K562 (cell line): Measurements from ENCODE around the gene KMO. TPM values are rescaled to one million over a fixed set of nuclear protein-coding genes. Genes with fewer than 3 reads are reported as not detected.

ENCODE experiments used
- ATAC-seq: fragments of 200-7000 bp; cut with Tn5 transposase; 3 replicates; pipeline ENCODE4 v1.9.1; 2020; ENCODE audit warnings: moderate library complexity
- BruUV-seq: library from RNA; stranded (reverse); fragments of 400-500 nt; replicated peaks from 2 replicates; lab custom pipeline; 2021; lab: Mats Ljungman, UMichigan
- CTCF ChIA-PET: fragments of 300-600 bp; formaldehyde crosslinking; extraction: SDS; loops from one replicate; lab custom pipeline; 2021; ENCODE audit warnings: low intra/inter-chr PET ratio; lab: Yijun Ruan, JAX
- POLR2A ChIA-PET: fragments of 300-600, 350-650 bp; sonication (Branson Sonifier 250); formaldehyde crosslinking; extraction: SDS; loops from one replicate; lab custom pipeline; 2021; ENCODE audit warnings: antibody characterized with exemption, inconsistent platforms; lab: Yijun Ruan, JAX
- DNase-seq, 4 experiments: peaks; one replicate each; pipeline versions ENCODE4 v3.0.0 to v3.0.0-alpha.2; 2011 to 2018; ENCODE audit warnings: low spot score in 3 of 4, mixed read lengths in 3 of 4; ENCODE audit errors: extremely low read depth in 1 of 4
- FAIRE-seq: peaks from 2 replicates; lab custom pipeline; 2011; peaks lifted over from hg19 to GRCh38; lab: Jason Lieb, UNC
- H2AFZ ChIP-seq: 2 replicates; pipeline ENCODE4 v1.6.0; 2011; ENCODE audit warnings: low read depth, low read length, control low read depth, inconsistent platforms
- H3K27ac ChIP-seq: fragments of 200-600 bp; 3 replicates; pipeline ENCODE4 v1.8.0; 2011; ENCODE audit warnings: low read depth, mild to moderate bottlenecking, control low read depth, inconsistent platforms, low read length, moderate library complexity, mixed read lengths; ENCODE audit errors: extremely low read depth
- H3K27me3 ChIP-seq, 2 experiments: fragments of 300-600 bp in 1 of 2; 2 replicates in 1 of 2; 3 replicates in 1 of 2; pipeline versions ENCODE4 v1.6.0 to v1.8.0; 2011; ENCODE audit warnings: inconsistent platforms in 2 of 2, low read length in 2 of 2, mild to moderate bottlenecking in 1 of 2, mixed read lengths in 1 of 2, moderate library complexity in 1 of 2; ENCODE audit not compliant: control insufficient read depth in 2 of 2, insufficient read depth in 2 of 2
- H3K36me3 ChIP-seq: fragments of 300-600 bp; 3 replicates; pipeline ENCODE4 v1.8.0; 2011; ENCODE audit warnings: mild to moderate bottlenecking, low read length, inconsistent platforms; ENCODE audit not compliant: control insufficient read depth, insufficient read depth
- H3K4me1 ChIP-seq, 2 experiments: fragments of 200-600 bp in 1 of 2; replicated peaks in 1 of 2; 2 replicates in 1 of 2; 3 replicates in 1 of 2; pipeline versions ENCODE4 v1.5.1 to v1.8.0; 2011; ENCODE audit warnings: inconsistent platforms in 2 of 2, low read length in 2 of 2, mild to moderate bottlenecking in 1 of 2, mixed read lengths in 1 of 2, moderate library complexity in 1 of 2; ENCODE audit not compliant: control insufficient read depth in 2 of 2, insufficient read depth in 2 of 2
- H3K4me2 ChIP-seq: 2 replicates; pipeline ENCODE4 v1.6.1; 2011; ENCODE audit warnings: low read length, control low read depth, inconsistent platforms, mixed read lengths; ENCODE audit not compliant: insufficient read depth
- H3K4me3 ChIP-seq: fragments of 200-600 bp; sonication (generic), shearing (Covaris generic); 2 replicates; pipeline ENCODE4 v1.5.1; 2016; ENCODE audit warnings: control low read depth, inconsistent platforms
- H3K79me2 ChIP-seq: fragments of 200-600 bp; 3 replicates; pipeline ENCODE4 v1.8.0; 2011; ENCODE audit warnings: low read length, inconsistent platforms; ENCODE audit not compliant: control insufficient read depth, insufficient read depth
- H3K9ac ChIP-seq, 2 experiments: 2 replicates each; pipeline versions ENCODE4 v1.6.0 to v1.6.1; 2011; ENCODE audit warnings: low read depth in 2 of 2, low read length in 2 of 2, control low read depth in 1 of 2, inconsistent platforms in 1 of 2, mild to moderate bottlenecking in 1 of 2, mixed read lengths in 1 of 2; ENCODE audit not compliant: insufficient read depth in 1 of 2
- H3K9me1 ChIP-seq: one replicate; pipeline ENCODE4 v1.6.0; 2011; ENCODE audit warnings: inconsistent platforms, mild to moderate bottlenecking, low read length, moderate library complexity; ENCODE audit not compliant: control insufficient read depth, insufficient read depth
- H3K9me3 ChIP-seq: replicated peaks from 2 replicates; pipeline ENCODE4 v1.5.1; 2011; ENCODE audit warnings: low read depth, low read length, inconsistent platforms; ENCODE audit not compliant: control insufficient read depth, insufficient read depth
- H4K20me1 ChIP-seq: replicated peaks from 2 replicates; pipeline ENCODE4 v1.6.1; 2011; ENCODE audit warnings: low read length, inconsistent platforms, mixed read lengths; ENCODE audit not compliant: control insufficient read depth, insufficient read depth
- MGA ChIP-seq: fragments of 450-650 bp; IDR thresholded peaks from 2 replicates; pipeline ENCODE4 v1.6.1; 2016; ENCODE audit warnings: mild to moderate bottlenecking, moderate library complexity
- U2AF1 ChIP-seq: fragments of 200-400 bp; formaldehyde crosslinking; optimal IDR thresholded peaks from 2 replicates; pipeline ENCODE3; 2017; ENCODE audit warnings: mild to moderate bottlenecking, low read depth, low read length, moderate library complexity
- WGBS: fragments of 100-300 bp; shearing (Covaris generic); methylation state at CpG from one replicate; pipeline ENCODE4 v1.1.6; 2016; ENCODE audit warnings: low coverage, mixed read lengths; ENCODE audit not compliant: insufficient coverage; ENCODE audit errors: missing lambda C conversion rate; 5-methylcytosine and 5-hydroxymethylcytosine counted together
- in situ Hi-C: fragments of 300-500 bp; cut with MboI; formaldehyde crosslinking; loops from 4 replicates; pipeline ENCODE4 v1.15.0; 2018; ENCODE audit warnings: inconsistent platforms, mixed read lengths
- intact Hi-C: fragments of 100-400 bp; cut with micrococcal nuclease; formaldehyde crosslinking; loops from 2 replicates; pipeline ENCODE4 v1.14.2; 2022
- polyA plus RNA-seq, 8 experiments: library from polyadenylated mRNA; depleted of rRNA in 4 of 8; stranded (reverse) in 5 of 8; unstranded in 3 of 8; fragments of >200 nt; fragmentation: Nextera tagmentation in 2 of 8; fragmentation: Illumina TruSeq in 1 of 8; extraction: Ambion mirVana in 2 of 8; extraction: Trizol in 1 of 8; gene quantifications; 2 replicates each; pipeline versions ENCODE4 v1.2.1 to v1.2.3, GENCODE V29; 2011 to 2014; ENCODE audit warnings: inconsistent platforms in 1 of 8, missing spikeins in 1 of 8
- total RNA-seq, 7 experiments: library from RNA; depleted of rRNA in 6 of 7; stranded (reverse); fragments of >200 nt in 6 of 7; fragmentation: Illumina TruSeq in 2 of 7; extraction: Trizol in 2 of 7; gene quantifications; 2 replicates each; pipeline versions ENCODE4 v1.2.1 to v1.2.3, GENCODE V29; 2011 to 2021; ENCODE audit warnings: low replicate concordance in 1 of 7

KMO gene
- total and polyA plus RNA-seq, 9 of the 15 experiments (the other 6 are each of a cell fraction or from before 2014, with no cell fraction given) = 0.01 to 0.11 (median 0.01) TPM; not detected in 6

- Histone ChIP-seq H3K4me2 (no peak overlapping the region), H4K20me1 (no peaks in the 10 kb centered on the region), H3K9me1 (no peaks in the 10 kb centered on the region), H2AFZ (no peak overlapping the region), H3K9me3 (no peaks in the 10 kb centered on the region), H3K27ac (no peak overlapping the region), H3K36me3 (no peaks in the 10 kb centered on the region), H3K9ac (no peak overlapping the region), H3K27me3 (peaks cover 4 to 9% of the 10 kb centered on the region in 2 experiments; a peak in 2 of 5 replicates), H3K4me3 (no peak overlapping the region), H3K4me1 (peaks cover 0 to 9% of the 10 kb centered on the region in 2 experiments; a peak in 2 of 5 replicates), H3K79me2 (no peaks in the 10 kb centered on the region)
- intact Hi-C loops = no loop called here
- no peak for FAIRE-seq
- in situ Hi-C loops = loop anchor here (5.0 kb wide), 1 partner anchor 38 kb away; no protein-coding TSS in a partner anchor
- ChIA-PET POLR2A (interaction anchor here (1.3 kb wide), 1 partner anchor 12 kb away, joined by 5 read pairs; no protein-coding TSS in a partner anchor), CTCF (no interaction called here)
- BruUV-seq = no TSS peak
- TF ChIP-seq U2AF1 (peak; percentile 32), MGA (no peak)
- 71% methylated on average over 7 of the region's 7 CpGs for WGBS
- ATAC-seq = no peak
- no peak for DNase-seq
Measured at GRCh38 chr1:241553886-241554592, 21.9 kb downstream of the KMO start.
